Mesenchymal stem cell (in vitro differentiated cells and primary cell): Measurements from ENCODE around the gene HLCS.
A peak's percentile ranks its signal among the peaks of the same experiment; 100 is the strongest.

Experiments used
- DNase-seq: peaks from one replicate; pipeline ENCODE4 v3.0.0-alpha.2; 2013
- H2AFZ ChIP-seq: one replicate; pipeline ENCODE4 v1.6.1; 2013; ENCODE audit warnings: low read depth, mild to moderate bottlenecking, control low read depth, inconsistent platforms, low read length, moderate library complexity
- H2AK5ac ChIP-seq: 2 replicates; pipeline ENCODE4 v1.6.1; 2013; ENCODE audit warnings: low read length, moderate library complexity, mild to moderate bottlenecking, inconsistent platforms; ENCODE audit not compliant: severe bottlenecking
- H2BK120ac ChIP-seq: one replicate; pipeline ENCODE4 v1.6.1; 2013; ENCODE audit warnings: low read depth, mild to moderate bottlenecking, inconsistent platforms, low read length, moderate library complexity
- H2BK12ac ChIP-seq, 2 experiments: one replicate each; pipeline ENCODE4 v1.6.1; 2013; ENCODE audit warnings: inconsistent platforms in 2 of 2, low read length in 2 of 2, mild to moderate bottlenecking in 2 of 2, moderate library complexity in 2 of 2, control low read depth in 1 of 2
- H2BK15ac ChIP-seq: one replicate; pipeline ENCODE4 v1.6.1; 2013; ENCODE audit warnings: mild to moderate bottlenecking, low read depth, inconsistent platforms; ENCODE audit not compliant: poor library complexity, severe bottlenecking
- H2BK5ac ChIP-seq: 2 replicates; pipeline ENCODE4 v1.6.1; 2013; ENCODE audit warnings: low read depth, mild to moderate bottlenecking, low read length, control low read depth, inconsistent platforms; ENCODE audit not compliant: poor library complexity, severe bottlenecking
- H3K14ac ChIP-seq, 2 experiments: one replicate each; pipeline ENCODE4 v1.6.1; 2013; ENCODE audit warnings: inconsistent platforms in 2 of 2, low read length in 2 of 2, control low read depth in 1 of 2, mild to moderate bottlenecking in 1 of 2, moderate library complexity in 1 of 2
- H3K18ac ChIP-seq, 2 experiments: one replicate each; pipeline ENCODE4 v1.6.1; 2013; ENCODE audit warnings: inconsistent platforms in 2 of 2, low read length in 2 of 2, control low read depth in 1 of 2, low read depth in 1 of 2, mild to moderate bottlenecking in 1 of 2
- H3K23ac ChIP-seq, 2 experiments: one replicate each; pipeline ENCODE4 v1.6.1; 2013; ENCODE audit warnings: inconsistent platforms in 2 of 2, low read length in 2 of 2, mild to moderate bottlenecking in 2 of 2, moderate library complexity in 2 of 2, control low read depth in 1 of 2
- H3K27ac ChIP-seq: 2 replicates; pipeline ENCODE4 v1.5.1; 2013; ENCODE audit warnings: mild to moderate bottlenecking, moderate library complexity, low read length, control low read depth, inconsistent platforms; ENCODE audit not compliant: poor library complexity, severe bottlenecking
- H3K27me3 ChIP-seq, 2 experiments: 2 replicates each; pipeline versions ENCODE4 v1.6.1 to v1.7.0; 2013; ENCODE audit warnings: low read length in 2 of 2, mild to moderate bottlenecking in 2 of 2, moderate library complexity in 2 of 2, control low read depth in 1 of 2, inconsistent platforms in 1 of 2; ENCODE audit not compliant: control insufficient read depth in 1 of 2, insufficient read depth in 1 of 2
- H3K36me3 ChIP-seq, 2 experiments: 2 replicates each; pipeline versions ENCODE4 v1.6.1 to v1.7.0; 2013; ENCODE audit warnings: low read length in 2 of 2, control low read depth in 1 of 2, inconsistent platforms in 1 of 2, low read depth in 1 of 2, mild to moderate bottlenecking in 1 of 2; ENCODE audit not compliant: insufficient read depth in 2 of 2, control insufficient read depth in 1 of 2
- H3K4ac ChIP-seq, 2 experiments: one replicate each; pipeline ENCODE4 v1.6.1; 2013; ENCODE audit warnings: inconsistent platforms in 2 of 2, low read length in 2 of 2, mild to moderate bottlenecking in 2 of 2, moderate library complexity in 2 of 2, control low read depth in 1 of 2, low read depth in 1 of 2
- H3K4me1 ChIP-seq: 2 replicates; pipeline ENCODE4 v1.6.1; 2013; ENCODE audit warnings: low read depth, low read length, control low read depth; ENCODE audit not compliant: control insufficient read depth, insufficient read depth
- H3K4me2 ChIP-seq: 2 replicates; pipeline ENCODE4 v1.6.1; 2013; ENCODE audit warnings: low read length, mild to moderate bottlenecking, inconsistent platforms; ENCODE audit not compliant: poor library complexity, severe bottlenecking
- H3K4me3 ChIP-seq, 2 experiments: 2 replicates each; pipeline versions ENCODE4 v1.5.1 to v1.7.0; 2013; ENCODE audit warnings: low read length in 2 of 2, mild to moderate bottlenecking in 2 of 2, control low read depth in 1 of 2, low read depth in 1 of 2; ENCODE audit not compliant: insufficient read depth in 1 of 2
- H3K79me1 ChIP-seq: replicated peaks from 2 replicates; pipeline ENCODE4 v1.6.1; 2013; ENCODE audit warnings: mild to moderate bottlenecking, control low read depth, low read length, inconsistent platforms; ENCODE audit not compliant: poor library complexity, severe bottlenecking
- H3K9ac ChIP-seq: 2 replicates; pipeline ENCODE4 v1.7.0; 2013; ENCODE audit warnings: mild to moderate bottlenecking, low read length, moderate library complexity
- H3K9me3 ChIP-seq: 2 replicates; pipeline ENCODE4 v1.7.0; 2013; ENCODE audit warnings: mild to moderate bottlenecking, low read length; ENCODE audit not compliant: control insufficient read depth
- H4K8ac ChIP-seq: one replicate; pipeline ENCODE4 v1.6.1; 2013; ENCODE audit warnings: inconsistent platforms, mild to moderate bottlenecking, low read length, moderate library complexity
- H4K91ac ChIP-seq: one replicate; pipeline ENCODE4 v1.6.1; 2013; ENCODE audit warnings: mild to moderate bottlenecking, low read length, inconsistent platforms
- WGBS: methylation state at CpG from one replicate; pipeline ENCODE4 v1.1.7; 2013; ENCODE audit warnings: mixed read lengths; 5-methylcytosine and 5-hydroxymethylcytosine counted together

The HLCS gene

DNA sequence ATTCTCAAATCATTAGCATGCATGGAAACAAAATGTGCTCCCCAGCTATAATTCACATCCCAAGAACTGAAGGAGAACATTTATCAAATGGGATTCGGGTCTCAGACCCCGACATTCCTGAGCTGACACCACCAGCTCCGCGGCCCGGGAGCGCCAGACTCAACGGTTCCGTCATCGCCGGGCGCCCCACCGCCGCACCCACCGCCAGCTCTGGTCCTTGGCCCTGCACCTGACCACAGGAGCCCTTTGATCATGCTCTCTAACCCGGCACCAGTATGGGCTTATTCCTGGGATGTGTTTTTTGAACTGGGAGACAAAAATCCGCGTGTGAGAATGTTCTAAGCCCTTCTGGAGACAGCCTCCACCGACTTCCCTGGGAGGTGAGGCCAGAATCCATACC lies 43.6 kb downstream of the HLCS start:
- Histone ChIP-seq H3K4me3 (no peak overlapping the region), H4K8ac (no peak overlapping the region), H3K36me3 (peaks cover 9 to 12% of the 10 kb centered on the region in 2 experiments), H4K91ac (no peak overlapping the region), H3K27me3 (no peaks in the 10 kb centered on the region), H3K9ac (no peak overlapping the region), H3K4ac (no peak overlapping the region), H3K9me3 (no peaks in the 10 kb centered on the region), H2BK120ac (no peak overlapping the region), H3K23ac (no peak overlapping the region), H2AFZ (no peak overlapping the region), H3K4me2 (no peak overlapping the region), H2BK15ac (no peak overlapping the region), H2BK12ac (no peak overlapping the region), H3K27ac (no peak overlapping the region), H3K79me1 (peaks cover 27% of the 10 kb centered on the region), H2BK5ac (no peak overlapping the region), H3K18ac (no peak overlapping the region), H3K14ac (no peak overlapping the region), H2AK5ac (no peak overlapping the region), H3K4me1 (peaks cover 3% of the 10 kb centered on the region)
- no peak for DNase-seq
- 91% methylated on average over 18 of the region's 18 CpGs for WGBS

GRCh38 chr21:36918291-36918690 lies 48.2 kb downstream of the HLCS start:
- Histone ChIP-seq H3K18ac (no peak overlapping the region), H3K79me1 (peaks cover 23% of the 10 kb centered on the region), H3K4ac (no peak overlapping the region), H2BK120ac (no peak overlapping the region), H2BK15ac (no peak overlapping the region), H3K27ac (no peak overlapping the region), H3K4me3 (no peak overlapping the region), H2BK12ac (no peak overlapping the region), H3K27me3 (no peaks in the 10 kb centered on the region), H4K8ac (no peak overlapping the region), H3K9ac (no peak overlapping the region), H3K4me1 (peaks cover 2% of the 10 kb centered on the region), H3K36me3 (peaks cover 2 to 3% of the 10 kb centered on the region in 2 experiments), H4K91ac (no peak overlapping the region), H3K14ac (no peak overlapping the region), H3K23ac (no peak overlapping the region), H3K9me3 (no peaks in the 10 kb centered on the region), H2AFZ (no peak overlapping the region), H2BK5ac (no peak overlapping the region), H2AK5ac (no peak overlapping the region), H3K4me2 (no peak overlapping the region)
- WGBS = 46% methylated on average over 2 of the region's 4 CpGs
- peak; percentile 40 for DNase-seq

DNA sequence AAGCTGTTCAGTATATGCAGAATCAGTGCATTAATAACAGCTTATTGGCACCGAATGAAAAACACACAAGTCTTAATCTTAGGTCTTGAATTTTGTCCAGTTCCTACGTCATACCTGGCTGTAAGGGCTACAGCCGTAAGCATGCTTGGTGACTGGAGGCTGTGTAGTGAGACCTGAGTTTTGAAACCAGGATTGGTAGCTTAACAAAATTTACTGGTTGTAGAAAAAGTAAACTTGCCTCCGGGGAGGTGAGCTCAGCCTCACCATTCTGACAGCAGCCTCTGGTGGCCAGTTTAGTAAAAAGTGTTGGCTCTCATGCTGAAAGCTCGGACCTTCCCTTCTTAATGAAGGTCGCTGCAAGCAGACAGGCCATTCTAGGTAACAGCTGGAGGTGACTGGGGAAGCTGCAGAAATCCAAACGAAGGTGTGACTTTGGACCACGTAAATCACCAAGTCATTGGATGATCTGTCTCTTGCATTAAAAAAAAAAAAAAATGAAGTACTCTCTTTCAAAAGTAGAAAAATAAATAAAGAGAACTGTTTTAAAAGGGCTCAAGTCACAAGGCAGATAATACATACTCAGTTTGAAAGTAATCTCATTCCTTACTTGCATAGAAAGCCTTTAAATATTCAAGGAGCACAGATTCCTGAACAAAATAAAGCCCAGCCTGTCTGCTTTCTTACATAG lies 48.9 kb downstream of the HLCS start:
- Histone ChIP-seq H2AFZ (no peak overlapping the region), H3K18ac (no peak overlapping the region), H2AK5ac (no peak overlapping the region), H3K36me3 (peaks cover 0 to 3% of the 10 kb centered on the region in 2 experiments), H3K9ac (peak overlapping the region; percentile 23), H4K91ac (no peak overlapping the region), H3K4ac (no peak overlapping the region), H3K4me1 (peaks cover 2% of the 10 kb centered on the region), H4K8ac (peak overlapping the region; percentile 1), H2BK12ac (no peak overlapping the region), H3K27me3 (no peaks in the 10 kb centered on the region), H3K14ac (no peak overlapping the region), H3K4me2 (no peak overlapping the region), H3K23ac (no peak overlapping the region), H2BK120ac (no peak overlapping the region), H3K27ac (no peak overlapping the region), H2BK5ac (no peak overlapping the region), H2BK15ac (no peak overlapping the region), H3K4me3 (no peak overlapping the region), H3K79me1 (peaks cover 22% of the 10 kb centered on the region), H3K9me3 (no peaks in the 10 kb centered on the region)
- peak; percentile 76 for DNase-seq
- WGBS = 51% methylated on average over 6 of the region's 8 CpGs

DNA sequence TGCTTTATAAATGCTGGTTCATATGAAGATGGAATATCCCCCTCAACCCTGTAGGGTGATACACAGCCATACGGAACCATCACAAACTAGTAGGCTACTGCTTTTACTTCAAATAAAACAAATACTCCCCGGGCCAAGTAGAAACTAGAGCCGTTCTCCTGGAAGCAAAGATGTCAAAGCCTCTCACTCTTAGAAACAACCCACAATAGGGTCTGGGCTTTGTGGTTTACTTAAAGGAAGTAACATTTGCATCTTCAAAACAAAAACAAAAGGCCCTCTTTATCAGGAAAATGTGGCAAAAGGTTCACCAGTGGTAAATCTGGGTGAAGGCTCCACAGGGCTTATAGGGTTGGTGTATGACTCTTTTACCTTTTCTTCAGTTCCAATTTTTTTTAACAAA lies 49.8 kb downstream of the HLCS start:
- DNase-seq = no peak
- Histone ChIP-seq H3K79me1 (peaks cover 18% of the 10 kb centered on the region), H3K27me3 (no peaks in the 10 kb centered on the region), H3K23ac (no peak overlapping the region), H4K8ac (no peak overlapping the region), H4K91ac (no peak overlapping the region), H2BK15ac (no peak overlapping the region), H3K27ac (no peak overlapping the region), H3K4me3 (no peak overlapping the region), H3K36me3 (peaks cover 0 to 3% of the 10 kb centered on the region in 2 experiments), H2AFZ (no peak overlapping the region), H3K18ac (no peak overlapping the region), H2AK5ac (peak overlapping the region; percentile 42), H3K14ac (no peak overlapping the region), H3K9me3 (no peaks in the 10 kb centered on the region), H3K4me2 (no peak overlapping the region), H2BK120ac (no peak overlapping the region), H3K9ac (no peak overlapping the region), H3K4me1 (peaks cover 2% of the 10 kb centered on the region), H2BK12ac (no peak overlapping the region), H2BK5ac (no peak overlapping the region), H3K4ac (no peak overlapping the region)
- WGBS = 100% methylated on average over 1 of the region's 3 CpGs
